HL-60 (cell line): ENCODE results near the gene IARS1.

ENCODE experiments used
- DNase-seq, 2 experiments: peaks; one replicate each; pipeline ENCODE4 v3.0.0-alpha.2; 2010 to 2020; ENCODE audit warnings: low read depth in 1 of 2, low spot score in 1 of 2
- H3K27ac ChIP-seq: fragments of 250-450 bp; sonication (Bioruptor Pico); replicated peaks from 2 replicates; pipeline ENCODE4 v1.5.1; 2020; ENCODE audit warnings: mild to moderate bottlenecking, moderate library complexity
- H3K27me3 ChIP-seq: fragments of 250-450 bp; sonication (Bioruptor Pico); 2 replicates; pipeline ENCODE4 v1.5.1; 2021; ENCODE audit warnings: mild to moderate bottlenecking, moderate library complexity; ENCODE audit not compliant: insufficient read depth, poor library complexity, severe bottlenecking
- H3K4me3 ChIP-seq: replicated peaks from 2 replicates; pipeline ENCODE4 v1.5.1; 2011; ENCODE audit warnings: mild to moderate bottlenecking, control low read depth, low read length; ENCODE audit not compliant: insufficient read depth
- GABPA ChIP-seq: IDR thresholded peaks from 2 replicates; pipeline ENCODE4 v1.6.1; 2012; ENCODE audit warnings: low read depth
- POLR2AphosphoS5 ChIP-seq: IDR thresholded peaks from 2 replicates; pipeline ENCODE4 v1.6.1; 2012; ENCODE audit warnings: low read depth
- SPI1 ChIP-seq: IDR thresholded peaks from 2 replicates; pipeline ENCODE4 v1.6.1; 2012; ENCODE audit warnings: low read depth, mild to moderate bottlenecking, borderline replicate concordance
- long read RNA-seq: library from polyadenylated mRNA; unstranded; transcript quantifications from one replicate; pipeline ENCODE4 v2.0.0, GENCODE V29; 2020
- TF ChIP-seq, protein P1 (sequence below): IDR thresholded peaks from 2 replicates; pipeline ENCODE4 v1.6.1; 2012; ENCODE audit warnings: low read depth; ENCODE audit not compliant: insufficient replicate concordance
- TF ChIP-seq, protein P2 (sequence below): IDR thresholded peaks from one replicate; pipeline ENCODE4 v1.5.1; 2011; ENCODE audit warnings: low read length, control low read depth, inconsistent platforms; ENCODE audit not compliant: insufficient read depth

IARS1 gene
- long read RNA-seq, full-length matches to known transcripts, result 409 of 2,297 reads
- long read RNA-seq, partial matches to known transcripts, result 1,549 of 2,297 reads
- long read RNA-seq, other reads (novel, unspliced or antisense), result 339 of 2,297 reads

DNA sequence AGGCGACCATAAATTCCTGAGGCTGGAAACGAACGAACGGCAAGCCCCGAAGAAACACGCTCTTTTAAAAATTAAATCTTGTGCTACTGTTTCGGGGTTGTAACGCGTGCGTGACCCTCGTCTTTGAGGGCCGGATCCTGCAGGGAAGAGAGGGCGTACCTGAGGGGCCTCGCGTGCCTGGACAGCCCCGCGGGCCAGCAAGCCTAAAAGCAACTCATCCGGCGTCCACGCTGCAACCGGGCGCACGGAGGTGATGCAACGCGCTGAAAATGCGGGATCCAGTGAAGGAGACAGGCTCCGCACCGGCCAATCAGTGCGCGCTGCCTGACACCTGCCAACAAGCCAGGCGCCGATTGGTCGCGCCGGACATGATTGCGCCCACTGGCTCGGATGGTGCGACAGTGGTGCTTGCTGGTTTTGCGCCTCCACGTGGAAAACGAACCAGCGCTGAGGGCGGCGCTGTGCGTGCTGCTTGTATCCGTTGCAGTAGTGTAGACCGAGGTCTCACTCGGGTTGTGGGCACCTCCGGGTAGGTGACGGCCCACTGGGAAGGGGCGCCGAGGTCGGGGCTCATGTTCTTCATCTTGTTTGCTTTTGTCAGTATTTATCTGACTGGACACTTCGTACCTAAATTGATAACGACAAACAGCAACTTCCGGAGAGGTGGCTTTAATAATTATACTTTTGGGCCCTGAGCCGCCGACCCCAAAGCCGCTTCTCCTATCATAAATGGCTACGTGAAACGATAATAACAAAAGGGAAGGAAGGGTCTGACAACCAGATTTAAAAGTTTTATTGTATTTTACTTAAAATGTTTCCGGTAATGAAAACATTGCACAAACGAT, at the start of gene IARS1:
TSS of gene IARS1 (minus strand) at position 246 of the 845 bp plus-strand sequence. CDS start 4,278 bp downstream, outside the sequence.
- Histone ChIP-seq H3K27me3 (no peaks in the 10 kb centered on the region), H3K27ac (peak within 1 kb of the TSS; percentile 89), H3K4me3 (peak within 1 kb of the TSS; percentile 70)
- TF ChIP-seq, protein P1, sequence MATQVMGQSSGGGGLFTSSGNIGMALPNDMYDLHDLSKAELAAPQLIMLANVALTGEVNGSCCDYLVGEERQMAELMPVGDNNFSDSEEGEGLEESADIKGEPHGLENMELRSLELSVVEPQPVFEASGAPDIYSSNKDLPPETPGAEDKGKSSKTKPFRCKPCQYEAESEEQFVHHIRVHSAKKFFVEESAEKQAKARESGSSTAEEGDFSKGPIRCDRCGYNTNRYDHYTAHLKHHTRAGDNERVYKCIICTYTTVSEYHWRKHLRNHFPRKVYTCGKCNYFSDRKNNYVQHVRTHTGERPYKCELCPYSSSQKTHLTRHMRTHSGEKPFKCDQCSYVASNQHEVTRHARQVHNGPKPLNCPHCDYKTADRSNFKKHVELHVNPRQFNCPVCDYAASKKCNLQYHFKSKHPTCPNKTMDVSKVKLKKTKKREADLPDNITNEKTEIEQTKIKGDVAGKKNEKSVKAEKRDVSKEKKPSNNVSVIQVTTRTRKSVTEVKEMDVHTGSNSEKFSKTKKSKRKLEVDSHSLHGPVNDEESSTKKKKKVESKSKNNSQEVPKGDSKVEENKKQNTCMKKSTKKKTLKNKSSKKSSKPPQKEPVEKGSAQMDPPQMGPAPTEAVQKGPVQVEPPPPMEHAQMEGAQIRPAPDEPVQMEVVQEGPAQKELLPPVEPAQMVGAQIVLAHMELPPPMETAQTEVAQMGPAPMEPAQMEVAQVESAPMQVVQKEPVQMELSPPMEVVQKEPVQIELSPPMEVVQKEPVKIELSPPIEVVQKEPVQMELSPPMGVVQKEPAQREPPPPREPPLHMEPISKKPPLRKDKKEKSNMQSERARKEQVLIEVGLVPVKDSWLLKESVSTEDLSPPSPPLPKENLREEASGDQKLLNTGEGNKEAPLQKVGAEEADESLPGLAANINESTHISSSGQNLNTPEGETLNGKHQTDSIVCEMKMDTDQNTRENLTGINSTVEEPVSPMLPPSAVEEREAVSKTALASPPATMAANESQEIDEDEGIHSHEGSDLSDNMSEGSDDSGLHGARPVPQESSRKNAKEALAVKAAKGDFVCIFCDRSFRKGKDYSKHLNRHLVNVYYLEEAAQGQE, result peak; percentile 54
- TF ChIP-seq SPI1 (no peak), POLR2AphosphoS5 (peak; percentile 95)
- DNase-seq, result peak; percentile 99

DNA sequence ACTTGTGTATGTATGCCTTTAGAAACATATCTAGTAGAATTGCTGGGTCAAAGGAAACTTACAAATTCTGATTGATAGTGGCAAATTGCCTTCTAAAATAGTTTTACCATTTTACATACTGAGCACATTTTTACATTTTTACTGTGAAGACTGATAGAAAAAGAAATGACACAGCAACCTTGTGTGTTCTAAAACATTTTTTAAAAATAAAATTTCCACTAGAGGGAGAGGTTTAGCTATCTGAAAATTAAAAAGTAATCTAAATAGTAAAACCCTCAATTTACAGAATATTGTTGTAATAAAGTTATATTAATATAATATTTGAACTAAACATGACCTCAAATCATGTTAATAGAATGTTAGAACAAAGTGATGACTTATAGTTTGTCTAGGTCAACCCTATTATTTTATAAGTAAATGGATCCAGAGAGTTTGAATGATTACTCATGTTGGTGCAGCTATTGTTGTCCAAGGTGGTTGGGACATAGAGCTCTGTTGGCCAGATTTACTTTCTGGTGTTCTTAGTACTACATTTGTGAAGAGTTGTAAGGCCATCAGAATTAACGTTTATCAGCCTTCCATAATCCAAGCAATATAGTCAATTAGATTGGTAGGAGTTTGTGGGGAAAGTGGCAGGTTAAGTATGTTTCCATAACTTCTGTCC, 49.5 kb upstream of the IARS1 start:
- TF ChIP-seq, protein P1, result no peak
- no peak for TF ChIP-seq SPI1
- TF ChIP-seq, protein P2, sequence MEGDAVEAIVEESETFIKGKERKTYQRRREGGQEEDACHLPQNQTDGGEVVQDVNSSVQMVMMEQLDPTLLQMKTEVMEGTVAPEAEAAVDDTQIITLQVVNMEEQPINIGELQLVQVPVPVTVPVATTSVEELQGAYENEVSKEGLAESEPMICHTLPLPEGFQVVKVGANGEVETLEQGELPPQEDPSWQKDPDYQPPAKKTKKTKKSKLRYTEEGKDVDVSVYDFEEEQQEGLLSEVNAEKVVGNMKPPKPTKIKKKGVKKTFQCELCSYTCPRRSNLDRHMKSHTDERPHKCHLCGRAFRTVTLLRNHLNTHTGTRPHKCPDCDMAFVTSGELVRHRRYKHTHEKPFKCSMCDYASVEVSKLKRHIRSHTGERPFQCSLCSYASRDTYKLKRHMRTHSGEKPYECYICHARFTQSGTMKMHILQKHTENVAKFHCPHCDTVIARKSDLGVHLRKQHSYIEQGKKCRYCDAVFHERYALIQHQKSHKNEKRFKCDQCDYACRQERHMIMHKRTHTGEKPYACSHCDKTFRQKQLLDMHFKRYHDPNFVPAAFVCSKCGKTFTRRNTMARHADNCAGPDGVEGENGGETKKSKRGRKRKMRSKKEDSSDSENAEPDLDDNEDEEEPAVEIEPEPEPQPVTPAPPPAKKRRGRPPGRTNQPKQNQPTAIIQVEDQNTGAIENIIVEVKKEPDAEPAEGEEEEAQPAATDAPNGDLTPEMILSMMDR, result no peak
- no peak for TF ChIP-seq POLR2AphosphoS5
- TF ChIP-seq GABPA, result no peak
- no peaks in the 10 kb centered on the region for H3K27me3 ChIP-seq
- no peak for DNase-seq
- no peak overlapping the region for H3K4me3 ChIP-seq
- H3K27ac ChIP-seq, result no peak overlapping the region

DNA sequence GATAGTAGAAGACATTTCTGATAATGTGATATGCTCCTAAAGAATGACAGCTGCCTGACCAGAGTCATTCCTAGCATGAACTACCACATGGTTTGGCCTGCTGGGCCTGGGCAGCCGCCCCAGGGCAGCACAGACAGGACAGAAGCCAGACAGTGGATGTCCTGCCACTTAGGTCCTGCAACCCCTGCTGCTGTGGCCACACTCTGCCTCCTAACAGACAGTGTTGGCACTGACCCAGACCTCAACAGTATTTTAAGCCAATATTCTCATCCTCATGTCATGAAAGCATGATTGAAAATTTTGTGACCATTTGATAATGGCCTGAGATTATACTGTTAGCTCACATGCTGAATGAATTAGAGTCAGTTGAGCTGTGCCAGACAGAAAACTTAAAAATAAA, 48.1 kb upstream of the IARS1 start:
- no peaks in the 10 kb centered on the region for H3K27me3 ChIP-seq

More for the DNA sequence above, 48.1 kb upstream of the IARS1 start:
- Histone ChIP-seq H3K27ac (no peak overlapping the region), H3K4me3 (no peak overlapping the region)
- TF ChIP-seq POLR2AphosphoS5, result no peak
- TF ChIP-seq, protein P2, result no peak
- TF ChIP-seq, protein P1, result no peak
- no peak for TF ChIP-seq SPI1
- TF ChIP-seq GABPA, result no peak
- no peak for DNase-seq
